ENCODE measurements around the gene NOL6. TPM values are rescaled to one million over a fixed set of nuclear protein-coding genes. Genes with fewer than 3 reads are reported as not detected.

NOL6 gene
- total and polyA plus RNA-seq, 9 of the 15 experiments (the other 6 are each of a cell fraction or from before 2014, with no cell fraction given): 7.7 to 58.9 (median 27.0) TPM

DNA sequence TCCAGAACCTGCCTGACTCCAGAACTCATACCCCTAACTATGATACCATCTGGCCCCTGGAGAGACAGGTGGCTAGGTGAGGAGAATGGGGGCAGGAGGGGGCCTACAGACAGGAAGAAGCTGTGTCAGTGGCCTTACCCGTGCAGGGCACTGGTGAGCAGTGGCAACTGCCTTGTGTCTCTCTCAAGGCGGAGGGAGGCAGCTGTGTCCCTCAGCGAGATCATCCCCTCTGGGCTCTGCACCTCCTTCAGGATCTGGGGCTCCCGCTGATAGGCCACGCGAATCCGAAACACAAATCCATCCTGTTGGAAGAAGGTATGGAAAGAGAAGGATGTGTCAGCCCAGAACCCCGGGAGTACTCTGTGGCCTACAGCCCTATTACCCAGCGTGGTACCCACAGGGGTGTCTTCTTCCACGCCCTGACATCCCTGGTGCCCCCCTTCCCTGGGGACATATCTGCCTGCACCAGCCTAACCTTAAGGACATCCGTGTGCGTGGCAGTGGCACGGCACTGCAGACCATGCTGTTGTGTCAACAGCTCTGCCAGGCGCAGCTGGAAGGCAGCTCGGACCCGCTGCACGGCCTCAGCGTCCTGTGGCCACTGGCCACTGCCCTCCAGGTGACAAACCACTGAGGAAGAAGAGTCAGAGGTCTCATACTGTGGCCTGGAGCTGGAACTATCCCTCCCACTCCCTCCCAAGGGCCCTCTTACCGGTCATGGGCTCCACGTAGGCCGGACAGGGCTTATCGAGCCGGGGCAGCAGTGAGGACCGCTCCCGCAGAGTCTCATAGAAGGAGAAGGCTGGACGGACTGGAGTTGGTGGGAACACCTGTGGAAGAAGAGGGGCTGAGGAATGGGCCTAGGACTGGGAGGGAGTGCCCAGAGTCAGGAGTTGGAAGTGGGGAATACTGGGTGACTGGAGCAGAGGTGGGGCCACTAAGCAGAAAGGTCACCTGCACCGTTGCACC is 7.8 kb downstream of the NOL6 start:
- CTCF ChIA-PET (ENCODE audit: low intra/inter-chr PET ratio): interaction anchor here (1.1 to 1.2 kb wide), 2 partner anchors 77 to 254 kb away, joined by 3 to 5 read pairs; no protein-coding TSS in a partner anchor
- H3K9me3 ChIP-seq (replicated peaks; ENCODE audit: control insufficient read depth, insufficient read depth, low read depth, low read length): no peaks in the 10 kb centered on the region
- peaks cover 96% of the 10 kb centered on the region for H3K36me3 ChIP-seq (ENCODE audit: control insufficient read depth, insufficient read depth, low read length)
- no peak for ATAC-seq
- peaks cover 0 to 3% of the 10 kb centered on the region in 2 experiments; a peak in 2 of 5 replicates for H3K4me1 ChIP-seq (replicated peaks in 1 of 2; ENCODE audit: control insufficient read depth in 2 of 2, insufficient read depth in 2 of 2, low read length in 2 of 2)
- no peaks in the 10 kb centered on the region for H3K9me1 ChIP-seq (ENCODE audit: control insufficient read depth, insufficient read depth, low read length)
- no peaks in the 10 kb centered on the region for H3K27me3 ChIP-seq (ENCODE audit: control insufficient read depth in 2 of 2, insufficient read depth in 2 of 2, low read length in 2 of 2)
- peak overlapping the region in 1 of 2 experiments; percentile 35; a peak in 1 of 4 replicates for H3K9ac ChIP-seq (ENCODE audit: insufficient read depth in 1 of 2, low read depth in 2 of 2, low read length in 2 of 2)
- 98% methylated on average over 18 of the region's 27 CpGs for WGBS (ENCODE audit: insufficient coverage, low coverage, missing lambda C conversion rate)
- H3K79me2 ChIP-seq (ENCODE audit: control insufficient read depth, insufficient read depth, low read length): no peaks in the 10 kb centered on the region
- in situ Hi-C loops (cut with MboI) (loop anchor here (10.0 kb wide), 1 partner anchor 61 kb away; the partner anchor contains the start of gene AQP7), intact Hi-C loops (cut with micrococcal nuclease) (loop anchor here (1.0 kb wide), 1 partner anchor 63 kb away; no protein-coding TSS in a partner anchor)
- no TSS peak for BruUV-seq (replicated peaks)
- FAIRE-seq: no peak
- POLR2A ChIA-PET: interaction anchor here (2.0 kb wide), 1 partner anchor 175 kb away, joined by 10 read pairs; the partner anchor contains the start of gene NFX1
- H2AFZ ChIP-seq (ENCODE audit: low read depth, low read length): no peak overlapping the region
- no peak overlapping the region for H3K4me2 ChIP-seq (ENCODE audit: insufficient read depth, low read length)
- DNase-seq (ENCODE audit: extremely low read depth in 1 of 4, low spot score in 3 of 4): peak in 1 of 4 experiments; percentile 5
- no peak overlapping the region for H3K27ac ChIP-seq (ENCODE audit: extremely low read depth, low read depth, low read length)
- no peaks in the 10 kb centered on the region for H4K20me1 ChIP-seq (replicated peaks; ENCODE audit: control insufficient read depth, insufficient read depth, low read length)
- H3K4me3 ChIP-seq: no peak overlapping the region
- TF ChIP-seq WHSC1 (IDR thresholded peaks at IDR 0.05; ENCODE audit: low read length) (no peak), MCM5 (IDR thresholded peaks at IDR 0.05; ENCODE audit: low read depth) (no peak), ZNF311 (CRISPR knock-in tag; IDR thresholded peaks at IDR 0.05) (no peak), CEBPG (CRISPR knock-in tag; IDR thresholded peaks at IDR 0.05) (no peak), CEBPG (tag; conservative IDR thresholded peaks at IDR 0.05 in 1 of 2, IDR thresholded peaks at IDR 0.05 in 1 of 2) (no peak), FOXP1 (CRISPR knock-in tag; IDR thresholded peaks at IDR 0.05) (no peak), TRIM24 (IDR thresholded peaks at IDR 0.05) (no peak), CBX8 (IDR thresholded peaks at IDR 0.05; ENCODE audit: borderline replicate concordance, extremely low read depth, low read depth, low read length, poor library complexity, severe bottlenecking) (no peak), THAP7 (CRISPR knock-in tag; IDR thresholded peaks at IDR 0.05) (no peak), ZNF717 (CRISPR knock-in tag; IDR thresholded peaks at IDR 0.05) (no peak), EHMT2 (IDR thresholded peaks at IDR 0.05) (no peak), KAT2B (IDR thresholded peaks at IDR 0.05; ENCODE audit: low read depth, low read length) (no peak), ZKSCAN1 (IDR thresholded peaks at IDR 0.05; ENCODE audit: low read depth, low read length) (no peak), ZNF212 (CRISPR knock-in tag; IDR thresholded peaks at IDR 0.05) (no peak), NR0B1 (IDR thresholded peaks at IDR 0.05; ENCODE audit: partially characterized antibody) (no peak)
- TF ChIP-seq, protein P1, sequence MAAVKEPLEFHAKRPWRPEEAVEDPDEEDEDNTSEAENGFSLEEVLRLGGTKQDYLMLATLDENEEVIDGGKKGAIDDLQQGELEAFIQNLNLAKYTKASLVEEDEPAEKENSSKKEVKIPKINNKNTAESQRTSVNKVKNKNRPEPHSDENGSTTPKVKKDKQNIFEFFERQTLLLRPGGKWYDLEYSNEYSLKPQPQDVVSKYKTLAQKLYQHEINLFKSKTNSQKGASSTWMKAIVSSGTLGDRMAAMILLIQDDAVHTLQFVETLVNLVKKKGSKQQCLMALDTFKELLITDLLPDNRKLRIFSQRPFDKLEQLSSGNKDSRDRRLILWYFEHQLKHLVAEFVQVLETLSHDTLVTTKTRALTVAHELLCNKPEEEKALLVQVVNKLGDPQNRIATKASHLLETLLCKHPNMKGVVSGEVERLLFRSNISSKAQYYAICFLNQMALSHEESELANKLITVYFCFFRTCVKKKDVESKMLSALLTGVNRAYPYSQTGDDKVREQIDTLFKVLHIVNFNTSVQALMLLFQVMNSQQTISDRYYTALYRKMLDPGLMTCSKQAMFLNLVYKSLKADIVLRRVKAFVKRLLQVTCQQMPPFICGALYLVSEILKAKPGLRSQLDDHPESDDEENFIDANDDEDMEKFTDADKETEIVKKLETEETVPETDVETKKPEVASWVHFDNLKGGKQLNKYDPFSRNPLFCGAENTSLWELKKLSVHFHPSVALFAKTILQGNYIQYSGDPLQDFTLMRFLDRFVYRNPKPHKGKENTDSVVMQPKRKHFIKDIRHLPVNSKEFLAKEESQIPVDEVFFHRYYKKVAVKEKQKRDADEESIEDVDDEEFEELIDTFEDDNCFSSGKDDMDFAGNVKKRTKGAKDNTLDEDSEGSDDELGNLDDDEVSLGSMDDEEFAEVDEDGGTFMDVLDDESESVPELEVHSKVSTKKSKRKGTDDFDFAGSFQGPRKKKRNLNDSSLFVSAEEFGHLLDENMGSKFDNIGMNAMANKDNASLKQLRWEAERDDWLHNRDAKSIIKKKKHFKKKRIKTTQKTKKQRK (IDR thresholded peaks at IDR 0.05; ENCODE audit: borderline replicate concordance, low read depth, low read length): no peak
